Measurements from ENCODE around the gene FOXE1. TPM values are rescaled to one million over a fixed set of nuclear protein-coding genes. Genes with fewer than 3 reads are reported as not detected.

The FOXE1 gene
- total RNA-seq, 2 experiments from 2014 or later: 0.10 TPM

DNA sequence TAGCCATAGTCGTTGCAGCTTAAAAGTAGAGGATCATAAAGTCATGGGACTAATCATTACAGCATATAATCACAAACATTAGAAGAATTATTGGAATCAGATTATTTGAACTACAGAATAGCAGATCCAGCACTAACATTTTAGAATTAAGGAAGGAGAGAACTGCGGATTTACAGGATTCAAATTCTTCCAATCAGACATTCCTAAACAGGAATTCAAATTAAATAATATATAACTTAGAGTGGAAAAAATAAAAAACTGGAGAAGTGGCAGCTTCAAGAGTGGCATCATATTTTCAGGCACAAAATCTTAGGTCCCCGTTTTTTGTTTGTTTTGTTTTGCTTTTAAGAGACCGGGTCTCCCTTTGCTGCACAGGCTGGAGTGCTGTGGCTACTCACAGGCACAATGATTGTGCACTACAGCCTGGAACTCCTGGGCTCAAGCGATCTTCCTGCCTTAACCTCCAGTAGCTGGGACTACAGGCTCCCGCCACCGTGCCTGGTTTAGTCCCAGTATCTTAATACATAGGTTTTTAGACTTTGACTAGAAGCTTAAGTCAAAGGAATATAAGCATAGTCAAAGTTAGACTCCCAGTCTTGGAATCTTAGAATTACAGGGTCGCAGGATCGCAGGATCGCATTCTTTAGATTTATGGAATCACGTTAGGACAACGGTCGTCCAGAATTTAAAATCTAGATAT is 2.1 kb upstream of the FOXE1 start:
- intact Hi-C loops (cut with micrococcal nuclease): loop anchor here (5.0 to 10.0 kb wide), 3 partner anchors 106 to 996 kb away; partner anchors contain the start of genes TDRD7 and ZNF782
- Mint-ChIP-seq H3K36me3 (ENCODE audit: low read depth) (no peaks in the 10 kb centered on the region), H3K27me3 (ENCODE audit: low read depth) (peaks cover 77% of the 10 kb centered on the region), H3K9me3 (no peaks in the 10 kb centered on the region), H3K27ac (no peak overlapping the region), H3K4me3 (no peak overlapping the region), H3K4me1 (ENCODE audit: low read depth) (peaks cover 29% of the 10 kb centered on the region)
- CTCF ChIA-PET: no interaction called here
- no peak for DNase-seq

DNA sequence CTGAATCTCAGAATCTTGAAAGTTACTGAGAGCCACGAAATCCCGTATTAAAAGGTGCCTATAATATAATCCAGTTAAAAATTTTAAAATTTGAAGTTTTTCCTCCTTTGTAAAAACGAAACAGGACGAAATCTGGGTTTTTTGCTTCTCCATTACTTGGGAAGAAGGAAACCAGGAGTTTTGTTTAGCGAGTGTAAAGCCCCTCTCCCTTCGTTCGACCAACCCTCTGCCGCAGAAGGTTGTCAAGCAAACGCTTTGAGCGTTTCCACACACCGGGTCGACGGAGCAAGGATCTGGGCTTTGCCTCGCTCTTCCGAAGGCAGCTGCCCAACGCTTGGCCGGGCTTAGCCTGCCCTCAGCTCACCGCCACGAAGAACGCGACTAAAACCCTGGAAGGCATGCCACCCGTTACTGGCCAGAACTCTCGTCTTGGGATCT is 1.6 kb upstream of the FOXE1 start:
- H3K4me3 Mint-ChIP-seq: no peak overlapping the region
- H3K36me3 Mint-ChIP-seq (ENCODE audit: low read depth): no peaks in the 10 kb centered on the region
- H3K4me1 Mint-ChIP-seq (ENCODE audit: low read depth): peaks cover 29% of the 10 kb centered on the region
- no peak overlapping the region for H3K27ac Mint-ChIP-seq
- intact Hi-C loops (cut with micrococcal nuclease): loop anchor here (5.0 to 10.0 kb wide), 3 partner anchors 107 to 997 kb away; partner anchors contain the start of genes TDRD7 and ZNF782
- no peak for DNase-seq
- no peaks in the 10 kb centered on the region for H3K9me3 Mint-ChIP-seq
- peaks cover 77% of the 10 kb centered on the region for H3K27me3 Mint-ChIP-seq (ENCODE audit: low read depth)
- CTCF ChIA-PET: no interaction called here

DNA sequence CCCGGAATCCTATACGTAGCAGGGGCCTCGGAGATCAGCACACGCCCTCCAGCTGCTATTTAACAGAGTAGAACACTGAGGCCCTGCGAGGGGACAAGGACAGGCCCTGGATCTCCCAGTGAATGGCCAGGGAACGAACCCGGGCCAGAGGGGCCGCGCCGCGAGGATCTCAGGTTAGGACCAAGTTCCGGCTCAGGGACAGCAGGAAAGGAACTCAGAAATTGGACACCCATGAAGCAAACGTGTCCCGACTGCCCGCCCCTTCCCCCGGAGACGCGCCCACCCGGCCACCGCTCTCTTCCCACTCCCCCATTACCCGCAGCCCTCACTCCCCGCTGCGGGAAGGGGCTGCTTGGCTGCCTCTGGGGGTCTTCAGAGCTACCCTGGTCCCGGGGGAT is 1.0 kb upstream of the FOXE1 start:
- Mint-ChIP-seq H3K27ac (no peak overlapping the region), H3K36me3 (ENCODE audit: low read depth) (no peaks in the 10 kb centered on the region), H3K4me3 (no peak overlapping the region), H3K4me1 (ENCODE audit: low read depth) (peaks cover 29% of the 10 kb centered on the region), H3K9me3 (no peaks in the 10 kb centered on the region), H3K27me3 (ENCODE audit: low read depth) (peaks cover 78% of the 10 kb centered on the region)
- DNase-seq: no peak
- CTCF ChIA-PET: no interaction called here
- intact Hi-C loops (cut with micrococcal nuclease): loop anchor here (2.0 to 10.0 kb wide), 4 partner anchors 49 to 997 kb away; partner anchors contain the start of genes TDRD7 and ZNF782

DNA sequence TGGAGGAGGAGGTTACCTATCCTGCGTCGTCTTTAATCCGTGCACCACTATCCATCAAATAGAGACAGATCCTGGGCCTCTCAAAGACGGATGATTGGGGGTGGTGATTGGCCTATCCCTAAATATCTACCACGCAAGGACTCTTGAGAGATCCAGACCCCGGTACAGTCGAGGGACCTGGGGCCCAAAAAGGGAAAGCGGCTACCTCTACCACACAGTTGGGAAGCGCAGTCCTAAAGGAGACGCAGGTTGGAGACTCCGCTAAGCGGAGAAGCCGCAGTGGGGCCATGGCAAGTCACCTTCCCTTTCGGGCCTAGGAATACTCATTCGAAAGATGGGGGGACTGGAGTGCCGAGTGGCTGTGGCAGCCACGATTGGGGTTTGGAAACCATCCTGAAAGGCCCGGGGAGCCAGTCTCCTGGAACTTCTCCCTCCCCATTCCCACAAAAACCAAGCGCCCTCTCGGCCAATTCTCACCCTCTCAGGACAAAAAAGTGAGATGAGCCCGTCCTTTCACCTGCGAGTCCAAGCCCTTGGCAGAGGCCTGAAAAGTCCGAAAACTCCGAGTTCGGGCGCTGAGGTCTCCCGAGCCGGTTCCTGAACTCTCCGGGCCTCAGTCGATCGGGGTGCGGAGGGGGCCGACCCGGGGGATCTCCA is 499 bp upstream of the FOXE1 start:
- no peak for DNase-seq
- Mint-ChIP-seq H3K36me3 (ENCODE audit: low read depth) (no peaks in the 10 kb centered on the region), H3K4me1 (ENCODE audit: low read depth) (peaks cover 31% of the 10 kb centered on the region), H3K9me3 (no peaks in the 10 kb centered on the region), H3K27me3 (ENCODE audit: low read depth) (peaks cover 78% of the 10 kb centered on the region), H3K4me3 (peak overlapping the region; percentile 45), H3K27ac (no peak overlapping the region)
- intact Hi-C loops (cut with micrococcal nuclease): loop anchor here (2.0 to 10.0 kb wide), 4 partner anchors 50 to 998 kb away; partner anchors contain the start of genes TDRD7 and ZNF782
- CTCF ChIA-PET: no interaction called here

DNA sequence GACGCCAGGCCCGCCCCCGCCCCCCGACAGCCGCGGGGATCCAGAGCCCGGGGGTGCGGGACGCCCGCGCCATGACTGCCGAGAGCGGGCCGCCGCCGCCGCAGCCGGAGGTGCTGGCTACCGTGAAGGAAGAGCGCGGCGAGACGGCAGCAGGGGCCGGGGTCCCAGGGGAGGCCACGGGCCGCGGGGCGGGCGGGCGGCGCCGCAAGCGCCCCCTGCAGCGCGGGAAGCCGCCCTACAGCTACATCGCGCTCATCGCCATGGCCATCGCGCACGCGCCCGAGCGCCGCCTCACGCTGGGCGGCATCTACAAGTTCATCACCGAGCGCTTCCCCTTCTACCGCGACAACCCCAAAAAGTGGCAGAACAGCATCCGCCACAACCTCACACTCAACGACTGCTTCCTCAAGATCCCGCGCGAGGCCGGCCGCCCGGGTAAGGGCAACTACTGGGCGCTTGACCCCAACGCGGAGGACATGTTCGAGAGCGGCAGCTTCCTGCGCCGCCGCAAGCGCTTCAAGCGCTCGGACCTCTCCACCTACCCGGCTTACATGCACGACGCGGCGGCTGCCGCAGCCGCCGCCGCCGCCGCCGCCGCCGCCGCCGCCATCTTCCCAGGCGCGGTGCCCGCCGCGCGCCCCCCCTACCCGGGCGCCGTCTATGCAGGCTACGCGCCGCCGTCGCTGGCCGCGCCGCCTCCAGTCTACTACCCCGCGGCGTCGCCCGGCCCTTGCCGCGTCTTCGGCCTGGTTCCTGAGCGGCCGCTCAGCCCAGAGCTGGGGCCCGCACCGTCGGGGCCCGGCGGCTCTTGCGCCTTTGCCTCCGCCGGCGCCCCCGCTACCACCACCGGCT is 1.0 kb downstream of the FOXE1 start:
- CTCF ChIA-PET: interaction anchor here (0.6 to 1.3 kb wide), 7 partner anchors 13 to 156 kb away, joined by 3 to 8 read pairs (median 3); partner anchors contain the start of gene XPA
- no peaks in the 10 kb centered on the region for H3K36me3 Mint-ChIP-seq (ENCODE audit: low read depth)
- H3K4me1 Mint-ChIP-seq (ENCODE audit: low read depth): peaks cover 36% of the 10 kb centered on the region
- peak overlapping the region; percentile 16 for H3K27ac Mint-ChIP-seq
- peak overlapping the region; percentile 87 for H3K4me3 Mint-ChIP-seq
- DNase-seq: peak; percentile 78
- H3K27me3 Mint-ChIP-seq (ENCODE audit: low read depth): peaks cover 74% of the 10 kb centered on the region
- intact Hi-C loops (cut with micrococcal nuclease): loop anchor here (1.0 to 10.0 kb wide), 6 partner anchors 51 to 999 kb away; partner anchors contain the start of genes NCBP1, TDRD7, TSTD2 and ZNF782
- no peaks in the 10 kb centered on the region for H3K9me3 Mint-ChIP-seq

DNA sequence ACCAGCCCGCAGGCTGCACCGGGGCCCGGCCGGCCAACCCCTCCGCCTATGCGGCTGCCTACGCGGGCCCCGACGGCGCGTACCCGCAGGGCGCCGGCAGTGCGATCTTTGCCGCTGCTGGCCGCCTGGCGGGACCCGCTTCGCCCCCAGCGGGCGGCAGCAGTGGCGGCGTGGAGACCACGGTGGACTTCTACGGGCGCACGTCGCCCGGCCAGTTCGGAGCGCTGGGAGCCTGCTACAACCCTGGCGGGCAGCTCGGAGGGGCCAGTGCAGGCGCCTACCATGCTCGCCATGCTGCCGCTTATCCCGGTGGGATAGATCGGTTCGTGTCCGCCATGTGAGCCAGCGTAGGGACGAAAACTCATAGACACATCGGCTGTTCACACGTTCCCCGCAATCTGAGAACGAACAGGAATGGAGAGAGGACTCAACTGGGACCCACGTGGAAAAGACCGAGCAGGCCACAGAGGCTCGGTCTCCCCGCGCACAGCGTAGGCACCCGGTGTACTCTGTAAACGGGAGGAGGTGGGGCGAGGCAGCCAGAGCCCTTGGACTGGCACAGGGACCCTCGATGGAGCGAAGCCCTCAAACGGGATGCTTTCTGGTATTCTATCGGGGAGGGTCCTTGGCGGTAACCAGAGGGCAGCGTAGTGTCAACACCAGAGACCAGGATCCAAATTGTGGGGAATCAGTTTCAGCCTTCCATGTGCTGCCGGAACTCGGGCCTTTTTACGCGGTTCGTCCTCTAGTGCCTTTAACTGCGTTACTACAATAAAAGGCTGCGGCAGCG is 1.9 kb downstream of the FOXE1 start:
- H3K4me3 Mint-ChIP-seq: peak overlapping the region; percentile 41
- peaks cover 74% of the 10 kb centered on the region for H3K27me3 Mint-ChIP-seq (ENCODE audit: low read depth)
- intact Hi-C loops (cut with micrococcal nuclease): loop anchor here (1.0 to 10.0 kb wide), 6 partner anchors 47 to 1000 kb away; partner anchors contain the start of genes NCBP1, TDRD7, TSTD2 and ZNF782
- no peak overlapping the region for H3K27ac Mint-ChIP-seq
- H3K36me3 Mint-ChIP-seq (ENCODE audit: low read depth): no peaks in the 10 kb centered on the region
- peaks cover 31% of the 10 kb centered on the region for H3K4me1 Mint-ChIP-seq (ENCODE audit: low read depth)
- DNase-seq: no peak
- CTCF ChIA-PET: interaction anchor here (0.6 to 0.9 kb wide), 2 partner anchors 44 to 121 kb away, joined by 3 to 4 read pairs; no protein-coding TSS in a partner anchor
- H3K9me3 Mint-ChIP-seq: no peaks in the 10 kb centered on the region

DNA sequence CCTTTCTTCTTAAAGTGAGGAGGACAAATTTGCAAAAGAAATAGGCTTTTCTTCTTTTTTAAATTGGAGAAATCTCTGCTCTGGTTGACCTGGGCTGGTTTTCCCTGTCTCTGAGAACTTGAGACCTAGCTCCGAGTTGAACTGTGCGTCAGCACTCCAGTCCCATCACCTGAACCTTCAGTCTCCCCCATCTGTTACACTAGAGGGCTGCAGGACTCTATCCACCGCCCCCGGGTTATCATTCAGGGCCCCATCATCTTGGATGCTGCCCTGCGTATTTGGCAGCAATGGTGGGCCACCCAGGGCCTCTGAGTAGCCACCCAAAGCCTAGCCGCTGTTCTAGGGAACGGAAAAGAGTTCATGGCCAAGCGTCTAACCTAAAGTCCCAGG is 2.5 kb downstream of the FOXE1 start:
- Mint-ChIP-seq H3K27me3 (ENCODE audit: low read depth) (peaks cover 74% of the 10 kb centered on the region), H3K9me3 (no peaks in the 10 kb centered on the region), H3K27ac (no peak overlapping the region), H3K4me1 (ENCODE audit: low read depth) (peaks cover 31% of the 10 kb centered on the region), H3K4me3 (peak overlapping the region; percentile 41), H3K36me3 (ENCODE audit: low read depth) (no peaks in the 10 kb centered on the region)
- intact Hi-C loops (cut with micrococcal nuclease): loop anchor here (5.0 to 10.0 kb wide), 3 partner anchors 47 to 1001 kb away; partner anchors contain the start of gene ZNF782
- no peak for DNase-seq
- CTCF ChIA-PET: no interaction called here

DNA sequence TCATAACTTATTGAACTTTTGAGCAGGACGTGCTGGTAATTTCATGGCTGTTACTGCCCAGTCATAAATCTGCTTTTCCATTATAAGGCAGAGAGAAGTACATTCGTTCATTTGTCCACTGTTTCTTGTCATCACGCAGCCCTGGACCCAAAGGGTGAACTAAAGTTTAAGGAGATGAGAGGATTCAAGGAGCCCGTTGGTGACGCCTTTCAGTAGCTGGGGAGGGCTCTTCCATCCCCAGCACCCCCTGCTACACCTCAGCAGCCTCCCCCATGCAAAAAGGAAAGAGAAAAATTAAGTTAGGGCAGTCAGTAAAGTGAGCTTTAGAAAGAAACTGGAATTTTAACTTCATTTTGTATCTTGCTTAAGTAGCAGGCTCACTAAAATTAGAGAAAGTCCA is 2.9 kb downstream of the FOXE1 start:
- CTCF ChIA-PET: no interaction called here
- H3K4me3 Mint-ChIP-seq: no peak overlapping the region
- H3K27me3 Mint-ChIP-seq (ENCODE audit: low read depth): peaks cover 74% of the 10 kb centered on the region
- peaks cover 31% of the 10 kb centered on the region for H3K4me1 Mint-ChIP-seq (ENCODE audit: low read depth)
- H3K27ac Mint-ChIP-seq: no peak overlapping the region
- DNase-seq: no peak
- H3K36me3 Mint-ChIP-seq (ENCODE audit: low read depth): no peaks in the 10 kb centered on the region
- H3K9me3 Mint-ChIP-seq: no peaks in the 10 kb centered on the region
- intact Hi-C loops (cut with micrococcal nuclease): loop anchor here (5.0 to 10.0 kb wide), 3 partner anchors 46 to 1001 kb away; partner anchors contain the start of gene ZNF782

DNA sequence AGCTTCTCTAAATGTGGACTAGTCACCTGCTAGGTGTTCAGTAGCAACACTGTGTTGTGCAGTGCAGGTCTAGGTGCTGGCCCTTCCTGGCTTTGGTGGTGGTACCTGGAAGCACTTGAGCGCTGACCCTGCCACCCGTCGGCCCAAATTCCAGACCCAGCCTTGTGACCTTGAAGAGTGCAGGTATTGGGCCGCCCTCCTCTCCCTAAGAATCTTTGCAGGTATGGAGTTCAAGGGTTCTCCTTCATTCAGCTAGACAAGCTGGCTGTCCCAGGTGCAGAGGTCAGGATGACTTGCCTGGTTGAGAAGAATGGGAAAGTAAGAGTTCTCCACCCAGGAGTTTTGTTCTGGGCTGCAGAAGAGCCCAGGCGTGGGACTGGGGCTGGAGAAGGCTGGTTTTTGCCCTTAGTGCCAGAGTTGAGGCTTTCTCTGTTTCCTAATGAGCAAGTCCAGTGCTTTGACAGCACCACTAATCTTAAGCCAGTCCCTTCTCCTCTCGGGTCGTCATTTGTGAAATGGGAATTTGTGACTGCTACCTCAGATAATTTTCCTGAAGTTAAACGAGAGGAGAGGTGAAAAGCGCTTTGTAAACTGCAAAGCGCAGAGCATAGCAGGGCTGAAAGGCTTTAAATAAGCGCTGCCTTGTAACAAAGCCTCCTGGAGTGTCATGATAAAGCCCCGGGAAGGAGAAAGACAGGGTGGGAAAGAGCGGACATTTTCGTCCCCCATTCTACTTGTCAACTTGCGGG is 4.0 kb downstream of the FOXE1 start:
- intact Hi-C loops (cut with micrococcal nuclease): loop anchor here (5.0 to 10.0 kb wide), 3 partner anchors 45 to 1002 kb away; partner anchors contain the start of gene ZNF782
- H3K36me3 Mint-ChIP-seq (ENCODE audit: low read depth): no peaks in the 10 kb centered on the region
- no peak overlapping the region for H3K4me3 Mint-ChIP-seq
- H3K9me3 Mint-ChIP-seq: no peaks in the 10 kb centered on the region
- H3K27me3 Mint-ChIP-seq (ENCODE audit: low read depth): peaks cover 75% of the 10 kb centered on the region
- no peak overlapping the region for H3K27ac Mint-ChIP-seq
- DNase-seq: no peak
- CTCF ChIA-PET: interaction anchor here (0.7 kb wide), 1 partner anchor 33 kb away, joined by 3 read pairs; no protein-coding TSS in a partner anchor
- peaks cover 29% of the 10 kb centered on the region for H3K4me1 Mint-ChIP-seq (ENCODE audit: low read depth)

DNA sequence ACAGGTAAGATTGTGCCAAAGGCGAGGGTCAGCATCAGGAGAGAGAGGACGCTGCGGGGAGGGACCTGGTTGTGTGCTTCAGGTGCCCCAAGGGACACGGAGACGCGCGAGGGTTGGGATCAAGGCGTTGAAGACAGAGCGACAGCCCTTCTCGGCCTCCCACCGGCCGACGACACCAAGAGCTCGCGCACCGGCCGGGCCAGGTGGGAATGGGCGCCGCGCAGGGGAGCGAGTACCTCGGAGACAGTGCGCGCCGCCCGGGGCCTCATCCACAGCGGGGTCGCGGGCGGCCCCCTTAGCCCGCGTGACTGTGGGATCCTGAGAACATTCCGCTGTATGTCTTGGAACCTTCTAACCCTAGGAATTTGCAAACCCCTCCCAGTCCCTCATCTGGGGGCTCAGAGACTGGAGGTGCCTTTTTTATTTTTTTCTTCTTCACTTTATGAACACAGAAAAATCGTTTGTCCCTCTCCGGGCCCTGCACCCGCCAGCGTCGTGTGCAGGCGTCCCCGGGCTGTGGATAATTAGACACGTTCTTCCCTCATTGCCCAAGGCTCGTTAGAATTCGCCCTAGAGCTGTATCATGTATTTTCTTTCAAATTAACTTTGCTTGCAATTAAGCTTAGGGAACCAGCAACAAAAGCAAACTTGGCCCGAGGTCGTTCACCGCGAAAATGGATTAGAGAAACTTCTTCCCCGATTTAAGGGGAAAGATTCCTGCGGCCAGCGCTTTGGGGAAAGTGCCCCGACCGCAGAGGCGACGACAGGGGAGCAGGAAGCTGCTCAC is 4.8 kb downstream of the FOXE1 start:
- CTCF ChIA-PET: interaction anchor here (1.2 to 2.7 kb wide), 2 partner anchors 33 to 64 kb away, joined by 4 to 12 read pairs; no protein-coding TSS in a partner anchor
- Mint-ChIP-seq H3K4me3 (peak overlapping the region; percentile 3), H3K9me3 (no peaks in the 10 kb centered on the region), H3K4me1 (ENCODE audit: low read depth) (peaks cover 23% of the 10 kb centered on the region), H3K36me3 (ENCODE audit: low read depth) (no peaks in the 10 kb centered on the region), H3K27me3 (ENCODE audit: low read depth) (peaks cover 70% of the 10 kb centered on the region), H3K27ac (no peak overlapping the region)
- peak; percentile 22 for DNase-seq
- intact Hi-C loops (cut with micrococcal nuclease): loop anchor here (5.0 to 10.0 kb wide), 3 partner anchors 45 to 1003 kb away; partner anchors contain the start of gene ZNF782

Data from activated naive CD4-positive, alpha-beta T cell treated with anti-CD3 and anti-CD28 coated beads for 36 hours (primary cell).